ENCODE results near the gene ZBP1.

ZBP1 gene

GRCh38 chr20:57601737-57602136 is 18.5 kb downstream of the ZBP1 start:
- H3K36me3 ChIP-seq (ENCODE audit: insufficient read depth, insufficient read length, low read length), result no peaks in the 10 kb centered on the region
- no peak overlapping the region for H3K9ac ChIP-seq (ENCODE audit: insufficient read length, low read depth)
- H3K4me1 ChIP-seq (ENCODE audit: insufficient read depth, insufficient read length), result peaks cover 16% of the 10 kb centered on the region
- no peaks in the 10 kb centered on the region for H3K9me3 ChIP-seq (ENCODE audit: insufficient read depth, low read length)
- no peak for TF ChIP-seq YY1 (IDR thresholded peaks at IDR 0.05; ENCODE audit: insufficient read depth, insufficient read length)
- TF ChIP-seq SUZ12 (IDR thresholded peaks at IDR 0.05; ENCODE audit: extremely low read depth, insufficient read depth, insufficient read length), result no peak
- H3K4me3 ChIP-seq (ENCODE audit: insufficient read length, low read depth), result no peak overlapping the region
- no peak for DNase-seq (ENCODE audit: low read depth, low spot score)
- no peaks in the 10 kb centered on the region for H3K27me3 ChIP-seq (ENCODE audit: insufficient read depth, insufficient read length)

GRCh38 chr20:57601211-57601570 is 19.0 kb downstream of the ZBP1 start:
- no peaks in the 10 kb centered on the region for H3K36me3 ChIP-seq (ENCODE audit: insufficient read depth, insufficient read length, low read length)
- H3K9ac ChIP-seq (ENCODE audit: insufficient read length, low read depth), result no peak overlapping the region
- no peak for DNase-seq (ENCODE audit: low read depth, low spot score)
- TF ChIP-seq YY1 (IDR thresholded peaks at IDR 0.05; ENCODE audit: insufficient read depth, insufficient read length) (no peak), SUZ12 (IDR thresholded peaks at IDR 0.05; ENCODE audit: extremely low read depth, insufficient read depth, insufficient read length) (no peak), ZNF274 (IDR thresholded peaks at IDR 0.05; ENCODE audit: low read depth, low read length) (no peak)
- H3K27me3 ChIP-seq (ENCODE audit: insufficient read depth, insufficient read length), result no peaks in the 10 kb centered on the region
- H3K9me3 ChIP-seq (ENCODE audit: insufficient read depth, low read length), result no peaks in the 10 kb centered on the region
- H3K4me1 ChIP-seq (ENCODE audit: insufficient read depth, insufficient read length), result peaks cover 16% of the 10 kb centered on the region
- no peak overlapping the region for H3K4me3 ChIP-seq (ENCODE audit: insufficient read length, low read depth)

- Histone ChIP-seq H3K27me3 (ENCODE audit: insufficient read depth, insufficient read length) (no peaks in the 10 kb centered on the region), H3K4me1 (ENCODE audit: insufficient read depth, insufficient read length) (peaks cover 16% of the 10 kb centered on the region), H3K4me3 (ENCODE audit: insufficient read length, low read depth) (no peak overlapping the region), H3K9me3 (ENCODE audit: insufficient read depth, low read length) (no peaks in the 10 kb centered on the region), H3K36me3 (ENCODE audit: insufficient read depth, insufficient read length, low read length) (no peaks in the 10 kb centered on the region), H3K9ac (ENCODE audit: insufficient read length, low read depth) (no peak overlapping the region)
- DNase-seq (ENCODE audit: low read depth, low spot score), result no peak
- TF ChIP-seq ZNF274 (IDR thresholded peaks at IDR 0.05; ENCODE audit: low read depth, low read length) (no peak), SUZ12 (IDR thresholded peaks at IDR 0.05; ENCODE audit: extremely low read depth, insufficient read depth, insufficient read length) (no peak), YY1 (IDR thresholded peaks at IDR 0.05; ENCODE audit: insufficient read depth, insufficient read length) (no peak)
Observed at GRCh38 chr20:57600320-57601210, 19.7 kb downstream of the ZBP1 start.

- TF ChIP-seq ZNF274 (IDR thresholded peaks at IDR 0.05; ENCODE audit: low read depth, low read length), result no peak
- TF ChIP-seq YY1 (IDR thresholded peaks at IDR 0.05; ENCODE audit: insufficient read depth, insufficient read length), result no peak
- TF ChIP-seq SUZ12 (IDR thresholded peaks at IDR 0.05; ENCODE audit: extremely low read depth, insufficient read depth, insufficient read length), result no peak
- Histone ChIP-seq H3K4me3 (ENCODE audit: insufficient read length, low read depth) (no peak overlapping the region), H3K9me3 (ENCODE audit: insufficient read depth, low read length) (no peaks in the 10 kb centered on the region), H3K27me3 (ENCODE audit: insufficient read depth, insufficient read length) (no peaks in the 10 kb centered on the region), H3K4me1 (ENCODE audit: insufficient read depth, insufficient read length) (peaks cover 24% of the 10 kb centered on the region), H3K9ac (ENCODE audit: insufficient read length, low read depth) (no peak overlapping the region), H3K36me3 (ENCODE audit: insufficient read depth, insufficient read length, low read length) (no peaks in the 10 kb centered on the region)
- DNase-seq (ENCODE audit: low read depth, low spot score), result no peak
Observed at GRCh38 chr20:57598491-57598890, 21.7 kb downstream of the ZBP1 start.

GRCh38 chr20:57598060-57598459 is 22.2 kb downstream of the ZBP1 start:
- Histone ChIP-seq H3K4me3 (ENCODE audit: insufficient read length, low read depth) (no peak overlapping the region), H3K9ac (ENCODE audit: insufficient read length, low read depth) (peak overlapping the region; percentile 7), H3K9me3 (ENCODE audit: insufficient read depth, low read length) (no peaks in the 10 kb centered on the region), H3K36me3 (ENCODE audit: insufficient read depth, insufficient read length, low read length) (no peaks in the 10 kb centered on the region), H3K27me3 (ENCODE audit: insufficient read depth, insufficient read length) (no peaks in the 10 kb centered on the region), H3K4me1 (ENCODE audit: insufficient read depth, insufficient read length) (peaks cover 29% of the 10 kb centered on the region)
- TF ChIP-seq ZNF274 (IDR thresholded peaks at IDR 0.05; ENCODE audit: low read depth, low read length) (no peak), SUZ12 (IDR thresholded peaks at IDR 0.05; ENCODE audit: extremely low read depth, insufficient read depth, insufficient read length) (no peak), YY1 (IDR thresholded peaks at IDR 0.05; ENCODE audit: insufficient read depth, insufficient read length) (no peak)
- DNase-seq (ENCODE audit: low read depth, low spot score), result no peak

- H3K4me1 ChIP-seq (ENCODE audit: insufficient read depth, insufficient read length), result peaks cover 29% of the 10 kb centered on the region
- no peaks in the 10 kb centered on the region for H3K36me3 ChIP-seq (ENCODE audit: insufficient read depth, insufficient read length, low read length)
- TF ChIP-seq SUZ12 (IDR thresholded peaks at IDR 0.05; ENCODE audit: extremely low read depth, insufficient read depth, insufficient read length), result no peak
- no peak for TF ChIP-seq ZNF274 (IDR thresholded peaks at IDR 0.05; ENCODE audit: low read depth, low read length)
- TF ChIP-seq YY1 (IDR thresholded peaks at IDR 0.05; ENCODE audit: insufficient read depth, insufficient read length), result no peak
- no peaks in the 10 kb centered on the region for H3K9me3 ChIP-seq (ENCODE audit: insufficient read depth, low read length)
- H3K4me3 ChIP-seq (ENCODE audit: insufficient read length, low read depth), result no peak overlapping the region
- DNase-seq (ENCODE audit: low read depth, low spot score), result no peak
- H3K9ac ChIP-seq (ENCODE audit: insufficient read length, low read depth), result no peak overlapping the region
- H3K27me3 ChIP-seq (ENCODE audit: insufficient read depth, insufficient read length), result no peaks in the 10 kb centered on the region
Observed at GRCh38 chr20:57596998-57597939, 23.0 kb downstream of the ZBP1 start.

GRCh38 chr20:57596358-57596757 is 23.9 kb downstream of the ZBP1 start:
- no peak overlapping the region for H3K4me3 ChIP-seq (ENCODE audit: insufficient read length, low read depth)
- H3K9ac ChIP-seq (ENCODE audit: insufficient read length, low read depth), result no peak overlapping the region

More at GRCh38 chr20:57596358-57596757, 23.9 kb downstream of the ZBP1 start:
- no peak for DNase-seq (ENCODE audit: low read depth, low spot score)
- TF ChIP-seq ZNF274 (IDR thresholded peaks at IDR 0.05; ENCODE audit: low read depth, low read length) (no peak), SUZ12 (IDR thresholded peaks at IDR 0.05; ENCODE audit: extremely low read depth, insufficient read depth, insufficient read length) (no peak)
- no peaks in the 10 kb centered on the region for H3K36me3 ChIP-seq (ENCODE audit: insufficient read depth, insufficient read length, low read length)
- no peaks in the 10 kb centered on the region for H3K9me3 ChIP-seq (ENCODE audit: insufficient read depth, low read length)
- no peaks in the 10 kb centered on the region for H3K27me3 ChIP-seq (ENCODE audit: insufficient read depth, insufficient read length)
- H3K4me1 ChIP-seq (ENCODE audit: insufficient read depth, insufficient read length), result peaks cover 29% of the 10 kb centered on the region

Data from NT2/D1 (cell line).